OCI-LY7 (cell line): Measurements from ENCODE around the gene PGAP6. TPM values are rescaled to one million over a fixed set of nuclear protein-coding genes. Genes with fewer than 3 reads are reported as not detected.

ENCODE experiments used
- BruUV-seq: library from RNA; stranded (reverse); fragments of 400-500 nt; replicated peaks from 2 replicates; lab custom pipeline; 2021; lab: Mats Ljungman, UMichigan
- CTCF ChIA-PET: fragments of 300-600 bp; sonication (Branson Sonifier 250); formaldehyde crosslinking; loops from one replicate; lab custom pipeline; 2022; ENCODE audit warnings: antibody characterized with exemption; ENCODE audit not compliant: unreplicated experiment; lab: Charles Lee
- POLR2A ChIA-PET: fragments of 300-600 bp; sonication (Branson Sonifier 250); formaldehyde crosslinking; loops from one replicate; lab custom pipeline; 2022; ENCODE audit warnings: antibody characterized with exemption; lab: Charles Lee
- DNase-seq: peaks from one replicate; pipeline ENCODE4 v3.0.0-alpha.2; 2015; ENCODE audit warnings: low spot score
- H2AFZ ChIP-seq: fragments of 200-600 bp; sonication (generic), shearing (Covaris generic); 2 replicates; pipeline ENCODE4 v1.6.1; 2014; ENCODE audit warnings: mild to moderate bottlenecking, antibody characterized with exemption, low read length, moderate library complexity
- H3K27ac ChIP-seq: fragments of 200-600 bp; sonication (generic); 2 replicates; pipeline ENCODE4 v1.5.1; 2014; ENCODE audit warnings: mixed run types, low read depth, mild to moderate bottlenecking, moderate library complexity, low read length, inconsistent platforms; ENCODE audit not compliant: poor library complexity, severe bottlenecking
- H3K36me3 ChIP-seq: fragments of 200-600 bp; sonication (generic); 2 replicates; pipeline ENCODE4 v1.6.1; 2014; ENCODE audit warnings: mild to moderate bottlenecking, antibody characterized with exemption, low read length, moderate library complexity, mixed read lengths; ENCODE audit not compliant: insufficient read depth
- H3K4me1 ChIP-seq: fragments of 200-600 bp; sonication (generic); 2 replicates; pipeline ENCODE4 v1.5.1; 2014; ENCODE audit warnings: mild to moderate bottlenecking, low read length; ENCODE audit not compliant: insufficient read depth, poor library complexity, severe bottlenecking
- H3K4me2 ChIP-seq: fragments of 200-600 bp; sonication (generic); 2 replicates; pipeline ENCODE4 v1.6.1; 2014; ENCODE audit warnings: mild to moderate bottlenecking, low read length
- H3K4me3 ChIP-seq: fragments of 200-600 bp; sonication (generic); 2 replicates; pipeline ENCODE4 v1.5.1; 2014; ENCODE audit warnings: mild to moderate bottlenecking, low read depth, low read length; ENCODE audit not compliant: poor library complexity, severe bottlenecking
- H3K79me2 ChIP-seq: fragments of 200-600 bp; sonication (generic); 2 replicates; pipeline ENCODE4 v1.6.1; 2016; ENCODE audit warnings: low read depth, mild to moderate bottlenecking, low read length, moderate library complexity, mixed read lengths; ENCODE audit not compliant: insufficient read depth
- H3K9me2 ChIP-seq: fragments of 200-600 bp; sonication (generic); 2 replicates; pipeline ENCODE4 v1.6.1; 2016; ENCODE audit warnings: mild to moderate bottlenecking, low read length, mixed read lengths; ENCODE audit not compliant: insufficient read depth
- H3K9me3 ChIP-seq: fragments of 200-600 bp; sonication (generic); 2 replicates; pipeline ENCODE4 v1.6.1; 2014; ENCODE audit warnings: mild to moderate bottlenecking, mixed run types, low read length, mixed read lengths
- H4K20me1 ChIP-seq: fragments of 200-600 bp; sonication (generic); 2 replicates; pipeline ENCODE4 v1.6.1; 2014; ENCODE audit warnings: mild to moderate bottlenecking, antibody characterized with exemption, low read length, moderate library complexity, mixed read lengths; ENCODE audit not compliant: insufficient read depth
- EZH2phosphoT487 ChIP-seq: fragments of 200-600 bp; sonication (generic); IDR thresholded peaks from 2 replicates; pipeline ENCODE4 v1.6.1; 2018; ENCODE audit warnings: low read depth, borderline replicate concordance, mild to moderate bottlenecking, mixed run types, antibody characterized with exemption, low read length, moderate library complexity, mixed read lengths
- intact Hi-C: fragments of 100-400 bp; cut with micrococcal nuclease; formaldehyde crosslinking; loops from one replicate; pipeline ENCODE4 v1.10.0; 2022; ENCODE audit not compliant: unreplicated experiment
- total RNA-seq, 2 experiments: library from RNA; depleted of rRNA in 1 of 2; stranded (reverse); fragments of >200 nt in 1 of 2; shearing (Covaris generic) in 1 of 2; gene quantifications; 2 replicates each; pipeline ENCODE4 v1.2.3, GENCODE V29; 2014 to 2022
- TF ChIP-seq, protein P1 (sequence below): fragments of 200-600 bp; sonication (generic); conservative IDR thresholded peaks from 2 replicates; pipeline ENCODE4 v1.5.1; 2014; ENCODE audit warnings: mild to moderate bottlenecking, antibody characterized with exemption, low read length, moderate library complexity, mixed read lengths

The PGAP6 gene
- total RNA-seq, 2 experiments from 2014 or later, result 41.2 to 50.6 TPM

GRCh38 chr16:410516-411178 lies 28.9 kb upstream of the PGAP6 start:
- H3K27ac ChIP-seq, result no peak overlapping the region
- no peaks in the 10 kb centered on the region for H3K9me2 ChIP-seq
- no TSS peak for BruUV-seq
- H3K79me2 ChIP-seq, result no peaks in the 10 kb centered on the region
- no peaks in the 10 kb centered on the region for H4K20me1 ChIP-seq
- DNase-seq, result no peak
- ChIA-PET POLR2A (interaction anchor here (0.8 kb wide), 1 partner anchor 13 kb away, joined by 3 read pairs; no protein-coding TSS in a partner anchor), CTCF (no interaction called here)
- H3K4me3 ChIP-seq, result no peak overlapping the region
- H3K4me2 ChIP-seq, result no peak overlapping the region
- H3K9me3 ChIP-seq, result no peaks in the 10 kb centered on the region
- no peaks in the 10 kb centered on the region for H3K4me1 ChIP-seq
- no peaks in the 10 kb centered on the region for H3K36me3 ChIP-seq
- H2AFZ ChIP-seq, result no peak overlapping the region
- intact Hi-C loops, result no loop called here
- no peak for TF ChIP-seq EZH2phosphoT487
- TF ChIP-seq, protein P1, sequence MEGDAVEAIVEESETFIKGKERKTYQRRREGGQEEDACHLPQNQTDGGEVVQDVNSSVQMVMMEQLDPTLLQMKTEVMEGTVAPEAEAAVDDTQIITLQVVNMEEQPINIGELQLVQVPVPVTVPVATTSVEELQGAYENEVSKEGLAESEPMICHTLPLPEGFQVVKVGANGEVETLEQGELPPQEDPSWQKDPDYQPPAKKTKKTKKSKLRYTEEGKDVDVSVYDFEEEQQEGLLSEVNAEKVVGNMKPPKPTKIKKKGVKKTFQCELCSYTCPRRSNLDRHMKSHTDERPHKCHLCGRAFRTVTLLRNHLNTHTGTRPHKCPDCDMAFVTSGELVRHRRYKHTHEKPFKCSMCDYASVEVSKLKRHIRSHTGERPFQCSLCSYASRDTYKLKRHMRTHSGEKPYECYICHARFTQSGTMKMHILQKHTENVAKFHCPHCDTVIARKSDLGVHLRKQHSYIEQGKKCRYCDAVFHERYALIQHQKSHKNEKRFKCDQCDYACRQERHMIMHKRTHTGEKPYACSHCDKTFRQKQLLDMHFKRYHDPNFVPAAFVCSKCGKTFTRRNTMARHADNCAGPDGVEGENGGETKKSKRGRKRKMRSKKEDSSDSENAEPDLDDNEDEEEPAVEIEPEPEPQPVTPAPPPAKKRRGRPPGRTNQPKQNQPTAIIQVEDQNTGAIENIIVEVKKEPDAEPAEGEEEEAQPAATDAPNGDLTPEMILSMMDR, result no peak

- Histone ChIP-seq H3K4me1 (peaks cover 3% of the 10 kb centered on the region), H3K4me3 (no peak overlapping the region), H3K36me3 (no peaks in the 10 kb centered on the region), H3K9me3 (no peaks in the 10 kb centered on the region), H3K9me2 (no peaks in the 10 kb centered on the region), H2AFZ (no peak overlapping the region), H3K79me2 (no peaks in the 10 kb centered on the region), H3K27ac (no peak overlapping the region), H3K4me2 (no peak overlapping the region), H4K20me1 (no peaks in the 10 kb centered on the region)
- TF ChIP-seq EZH2phosphoT487, result no peak
- TF ChIP-seq, protein P1, result no peak
- no TSS peak for BruUV-seq
- POLR2A ChIA-PET, result no interaction called here
- CTCF ChIA-PET, result no interaction called here
- intact Hi-C loops, result no loop called here
- DNase-seq, result no peak
Observed at GRCh38 chr16:407253-407652, 25.5 kb upstream of the PGAP6 start.
